Measurements from ENCODE around the gene RNGTT.

RNGTT gene

GRCh38 chr6:88913471-88913870 lies 49.9 kb downstream of the RNGTT start:
- H3K4me1 ChIP-seq (ENCODE audit: control insufficient read depth, insufficient read depth, low read length): peaks cover 17% of the 10 kb centered on the region
- ChIA-PET CTCF (interaction anchor here (0.6 to 1.3 kb wide), 2 partner anchors 45 to 69 kb away, joined by 3 read pairs; no protein-coding TSS in a partner anchor), POLR2A (no interaction called here)
- no peaks in the 10 kb centered on the region for H3K9me3 ChIP-seq (ENCODE audit: control insufficient read depth, insufficient read depth, low read depth, low read length)
- no peak overlapping the region for H3K4me3 ChIP-seq (ENCODE audit: low read depth, low read length)
- no peak overlapping the region for H3K27ac ChIP-seq (ENCODE audit: extremely low read depth, low read depth, low read length)
- TF ChIP-seq GLIS1 (tag by site-specific recombination; IDR thresholded peaks at IDR 0.05): no peak
- no peak for TF ChIP-seq ZNF221 (tag by site-specific recombination; IDR thresholded peaks at IDR 0.05; ENCODE audit: borderline replicate concordance)
- no peak for TF ChIP-seq ZNF521 (tag by site-specific recombination; IDR thresholded peaks at IDR 0.05)
- TF ChIP-seq ZBTB10 (tag by site-specific recombination; IDR thresholded peaks at IDR 0.05): no peak
- no peak for TF ChIP-seq ZNF10 (tag by site-specific recombination; IDR thresholded peaks at IDR 0.05)
- TF ChIP-seq TSHZ1 (tag by site-specific recombination; IDR thresholded peaks at IDR 0.05; ENCODE audit: borderline replicate concordance): no peak
- TF ChIP-seq ZNF449 (tag by site-specific recombination; IDR thresholded peaks at IDR 0.05): no peak
- no peak for TF ChIP-seq ZNF157 (tag by site-specific recombination; IDR thresholded peaks at IDR 0.05)
- no peak for TF ChIP-seq SETDB1 (IDR thresholded peaks at IDR 0.05; ENCODE audit: insufficient read length, low read length)
- no peak for TF ChIP-seq SP2 (tag by site-specific recombination; IDR thresholded peaks at IDR 0.05)
- TF ChIP-seq ZNF549 (tag by site-specific recombination; IDR thresholded peaks at IDR 0.05): no peak
- no peak for TF ChIP-seq ZNF624 (tag by site-specific recombination; IDR thresholded peaks at IDR 0.05)
- TF ChIP-seq ZNF791 (tag by site-specific recombination; IDR thresholded peaks at IDR 0.05): no peak
- TF ChIP-seq ZNF354C (tag by site-specific recombination; IDR thresholded peaks at IDR 0.05; ENCODE audit: borderline replicate concordance, low read depth): no peak
- no peak for TF ChIP-seq ZBTB44 (tag by site-specific recombination; IDR thresholded peaks at IDR 0.05)
- no peak for TF ChIP-seq ZNF600 (tag by site-specific recombination; IDR thresholded peaks at IDR 0.05)
- TF ChIP-seq ZNF366 (tag by site-specific recombination; conservative IDR thresholded peaks at IDR 0.05): no peak
- peaks cover 0 to 3% of the 10 kb centered on the region in 2 experiments; a peak in 1 of 3 replicates for H3K36me3 ChIP-seq (ENCODE audit: control insufficient read depth in 2 of 2, insufficient read depth in 1 of 2, low read length in 2 of 2)

Measured in HEK293 (cell line).